Fibroblast of skin of right biceps (primary cell): Measurements from ENCODE around the gene FRMD5.

ENCODE experiments used
- DNase-seq: peaks from one replicate; pipeline ENCODE4 v3.0.0-alpha.2; 2013

The FRMD5 gene

GRCh38 chr15:43919540-43920253 lies 275.4 kb downstream of the FRMD5 start:
- DNase-seq, result no peak

GRCh38 chr15:43918717-43919116 lies 276.4 kb downstream of the FRMD5 start:
- DNase-seq, result no peak

- no peak for DNase-seq
Measured at GRCh38 chr15:43916326-43916660, 278.8 kb downstream of the FRMD5 start.

GRCh38 chr15:43915631-43916325 lies 279.3 kb downstream of the FRMD5 start:
- no peak for DNase-seq

GRCh38 chr15:43913941-43914340 lies 281.1 kb downstream of the FRMD5 start:
- no peak for DNase-seq

- DNase-seq, result peak; percentile 99
Measured at GRCh38 chr15:43913026-43913780, 281.9 kb downstream of the FRMD5 start.

GRCh38 chr15:43912208-43912607 lies 282.9 kb downstream of the FRMD5 start:
- peak; percentile 21 for DNase-seq

GRCh38 chr15:43911235-43911781 lies 283.8 kb downstream of the FRMD5 start:
- peak; percentile 97 for DNase-seq

GRCh38 chr15:43908516-43909050 lies 286.5 kb downstream of the FRMD5 start:
- no peak for DNase-seq

GRCh38 chr15:43905755-43906154 lies 289.3 kb downstream of the FRMD5 start:
- no peak for DNase-seq

GRCh38 chr15:43903864-43904290 lies 291.2 kb downstream of the FRMD5 start:
- DNase-seq, result peak; percentile 69

GRCh38 chr15:43901495-43901894 lies 293.6 kb downstream of the FRMD5 start:
- no peak for DNase-seq

GRCh38 chr15:43900996-43901395 lies 294.1 kb downstream of the FRMD5 start:
- no peak for DNase-seq

GRCh38 chr15:43899928-43900327 lies 295.1 kb downstream of the FRMD5 start:
- DNase-seq, result no peak

- no peak for DNase-seq
Measured at GRCh38 chr15:43898891-43899290, 296.2 kb downstream of the FRMD5 start.

- DNase-seq, result no peak
Measured at GRCh38 chr15:43896543-43896942, 298.5 kb downstream of the FRMD5 start.

GRCh38 chr15:43895586-43895985 lies 299.5 kb downstream of the FRMD5 start:
- no peak for DNase-seq

GRCh38 chr15:43893956-43894355 lies 301.1 kb downstream of the FRMD5 start:
- no peak for DNase-seq

- DNase-seq, result no peak
Measured at GRCh38 chr15:43889042-43889441, 306.0 kb downstream of the FRMD5 start.

- DNase-seq, result no peak
Measured at GRCh38 chr15:43887901-43888300, 307.2 kb downstream of the FRMD5 start.

- no peak for DNase-seq
Measured at GRCh38 chr15:43886558-43886957, 308.5 kb downstream of the FRMD5 start.

GRCh38 chr15:43883571-43883970 lies 311.5 kb downstream of the FRMD5 start:
- no peak for DNase-seq

- DNase-seq, result peak; percentile 7
Measured at GRCh38 chr15:43881944-43882343, 313.1 kb downstream of the FRMD5 start.
